Glutamatergic neuron (in vitro differentiated cells): ENCODE results near the gene TUBGCP4. TPM values are rescaled to one million over a fixed set of nuclear protein-coding genes. Genes with fewer than 3 reads are reported as not detected.

ENCODE experiments used
- DNase-seq: peaks from one replicate; pipeline ENCODE4 v3.0.0; 2022
- H3K27ac Mint-ChIP-seq: one replicate; pipeline ENCODE4 v1.8.0; 2020; ENCODE audit warnings: mild to moderate bottlenecking, mixed read lengths, inconsistent platforms; ENCODE audit not compliant: unreplicated experiment
- H3K27me3 Mint-ChIP-seq: one replicate; pipeline ENCODE4 v1.8.0; 2020; ENCODE audit warnings: mild to moderate bottlenecking, moderate library complexity, mixed read lengths, inconsistent platforms; ENCODE audit not compliant: unreplicated experiment
- H3K36me3 Mint-ChIP-seq: one replicate; pipeline ENCODE4 v1.8.0; 2020; ENCODE audit warnings: mild to moderate bottlenecking, mixed read lengths, inconsistent platforms; ENCODE audit not compliant: unreplicated experiment
- H3K4me1 Mint-ChIP-seq: one replicate; pipeline ENCODE4 v1.8.0; 2020; ENCODE audit warnings: mild to moderate bottlenecking, low read depth, mixed read lengths, inconsistent platforms; ENCODE audit not compliant: unreplicated experiment
- H3K4me3 Mint-ChIP-seq: one replicate; pipeline ENCODE4 v1.8.0; 2020; ENCODE audit warnings: mild to moderate bottlenecking, mixed read lengths, inconsistent platforms; ENCODE audit not compliant: unreplicated experiment
- H3K9me3 Mint-ChIP-seq: one replicate; pipeline ENCODE4 v1.8.0; 2020; ENCODE audit warnings: mild to moderate bottlenecking, moderate library complexity, mixed read lengths, inconsistent platforms; ENCODE audit not compliant: unreplicated experiment
- total RNA-seq: library from RNA; stranded (reverse); fragmentation: NEBNext Ultra II Directional; extraction: Animal tissue kit (Norgen Biotek cat#: 25700); gene quantifications from one replicate; pipeline ENCODE4 v1.2.1, GENCODE V29; 2021; ENCODE audit not compliant: unreplicated experiment
- TF ChIP-seq, protein P1 (sequence below): fragments of 200-600 bp; sonication (generic); IDR thresholded peaks from one replicate; pipeline ENCODE4 v1.5.0; 2021; ENCODE audit not compliant: partially characterized antibody, unreplicated experiment

Gene TUBGCP4
- total RNA-seq, 1 donor from 2014 or later: 29.9 TPM

DNA sequence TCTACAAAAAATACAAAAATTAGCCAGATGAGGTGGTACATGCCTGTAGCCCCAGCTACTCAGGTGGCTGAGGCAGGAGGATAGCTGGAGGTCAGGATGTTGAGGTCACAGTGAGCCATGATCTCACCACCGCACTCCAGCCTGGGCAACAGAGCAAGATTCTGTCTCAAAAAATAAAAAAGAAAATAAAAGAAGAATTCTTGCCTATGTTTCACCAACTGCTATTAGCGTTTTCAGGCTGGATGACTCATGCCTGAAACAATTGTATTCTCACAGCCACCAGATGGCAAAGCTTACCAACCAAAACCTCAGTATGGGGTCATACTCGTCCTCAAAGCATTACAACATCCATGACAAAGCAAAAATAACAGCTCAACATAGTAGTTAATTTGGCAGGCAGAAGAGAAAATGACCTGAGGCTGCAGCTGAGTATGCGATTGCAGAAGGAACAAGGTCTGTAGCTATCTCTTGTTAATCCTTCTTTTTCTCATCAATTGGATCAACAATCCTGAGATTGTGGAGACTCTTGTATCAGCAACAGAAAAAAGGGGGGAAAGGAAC lies 69.9 kb downstream of the TUBGCP4 start:
- Mint-ChIP-seq H3K27me3 (no peaks in the 10 kb centered on the region), H3K4me1 (peaks cover 5% of the 10 kb centered on the region), H3K27ac (no peak overlapping the region), H3K36me3 (no peaks in the 10 kb centered on the region), H3K4me3 (no peak overlapping the region), H3K9me3 (peaks cover 2% of the 10 kb centered on the region)
- TF ChIP-seq, protein P1, sequence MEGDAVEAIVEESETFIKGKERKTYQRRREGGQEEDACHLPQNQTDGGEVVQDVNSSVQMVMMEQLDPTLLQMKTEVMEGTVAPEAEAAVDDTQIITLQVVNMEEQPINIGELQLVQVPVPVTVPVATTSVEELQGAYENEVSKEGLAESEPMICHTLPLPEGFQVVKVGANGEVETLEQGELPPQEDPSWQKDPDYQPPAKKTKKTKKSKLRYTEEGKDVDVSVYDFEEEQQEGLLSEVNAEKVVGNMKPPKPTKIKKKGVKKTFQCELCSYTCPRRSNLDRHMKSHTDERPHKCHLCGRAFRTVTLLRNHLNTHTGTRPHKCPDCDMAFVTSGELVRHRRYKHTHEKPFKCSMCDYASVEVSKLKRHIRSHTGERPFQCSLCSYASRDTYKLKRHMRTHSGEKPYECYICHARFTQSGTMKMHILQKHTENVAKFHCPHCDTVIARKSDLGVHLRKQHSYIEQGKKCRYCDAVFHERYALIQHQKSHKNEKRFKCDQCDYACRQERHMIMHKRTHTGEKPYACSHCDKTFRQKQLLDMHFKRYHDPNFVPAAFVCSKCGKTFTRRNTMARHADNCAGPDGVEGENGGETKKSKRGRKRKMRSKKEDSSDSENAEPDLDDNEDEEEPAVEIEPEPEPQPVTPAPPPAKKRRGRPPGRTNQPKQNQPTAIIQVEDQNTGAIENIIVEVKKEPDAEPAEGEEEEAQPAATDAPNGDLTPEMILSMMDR: no peak
- no peak for DNase-seq

DNA sequence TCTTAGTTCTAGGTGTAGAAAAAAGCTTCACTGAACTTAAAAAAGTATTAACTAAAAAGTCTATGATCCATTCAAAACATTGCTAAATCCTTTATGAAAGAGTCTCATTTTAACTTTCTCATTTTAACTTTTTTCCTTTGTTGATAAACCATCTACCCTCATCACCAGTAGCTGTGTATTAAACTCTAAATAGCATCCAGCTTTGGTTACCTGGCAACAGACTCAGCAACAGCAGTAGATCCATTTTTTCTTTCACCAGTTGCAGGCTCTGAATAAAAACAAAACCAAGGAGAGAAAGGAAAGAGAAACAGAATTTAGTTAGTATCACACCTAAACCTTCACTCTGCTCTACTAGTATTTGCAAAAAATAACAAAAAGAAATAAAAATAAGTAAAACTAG lies 70.4 kb downstream of the TUBGCP4 start:
- no peak overlapping the region for H3K27ac Mint-ChIP-seq
- H3K9me3 Mint-ChIP-seq: peaks cover 2% of the 10 kb centered on the region
- no peaks in the 10 kb centered on the region for H3K27me3 Mint-ChIP-seq
- H3K4me1 Mint-ChIP-seq: peaks cover 5% of the 10 kb centered on the region
- no peaks in the 10 kb centered on the region for H3K36me3 Mint-ChIP-seq
- no peak for DNase-seq
- TF ChIP-seq, protein P1: no peak
- H3K4me3 Mint-ChIP-seq: no peak overlapping the region

DNA sequence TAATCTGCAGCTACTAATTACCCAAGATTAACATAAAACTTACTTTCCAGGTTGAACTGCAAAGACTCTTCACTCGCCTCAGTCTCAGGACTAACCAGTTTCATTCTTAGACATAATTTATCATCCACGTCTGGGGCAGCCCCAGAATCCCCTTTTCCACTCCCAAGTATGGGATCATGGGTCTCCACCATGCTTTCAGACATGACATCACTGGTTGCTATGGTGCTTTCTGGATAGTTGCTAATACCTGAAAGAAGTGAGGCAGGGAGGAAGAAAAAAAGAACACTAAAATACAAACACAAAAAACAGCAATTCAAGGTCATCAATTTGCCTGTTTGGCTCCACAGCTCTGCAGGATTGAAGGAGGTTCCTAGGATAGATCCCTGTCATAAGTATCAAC lies 75.4 kb downstream of the TUBGCP4 start:
- H3K4me3 Mint-ChIP-seq: no peak overlapping the region
- no peak for DNase-seq
- H3K27me3 Mint-ChIP-seq: no peaks in the 10 kb centered on the region
- no peaks in the 10 kb centered on the region for H3K36me3 Mint-ChIP-seq
- H3K9me3 Mint-ChIP-seq: no peaks in the 10 kb centered on the region
- TF ChIP-seq, protein P1: no peak
- peaks cover 4% of the 10 kb centered on the region for H3K4me1 Mint-ChIP-seq
- no peak overlapping the region for H3K27ac Mint-ChIP-seq

DNA sequence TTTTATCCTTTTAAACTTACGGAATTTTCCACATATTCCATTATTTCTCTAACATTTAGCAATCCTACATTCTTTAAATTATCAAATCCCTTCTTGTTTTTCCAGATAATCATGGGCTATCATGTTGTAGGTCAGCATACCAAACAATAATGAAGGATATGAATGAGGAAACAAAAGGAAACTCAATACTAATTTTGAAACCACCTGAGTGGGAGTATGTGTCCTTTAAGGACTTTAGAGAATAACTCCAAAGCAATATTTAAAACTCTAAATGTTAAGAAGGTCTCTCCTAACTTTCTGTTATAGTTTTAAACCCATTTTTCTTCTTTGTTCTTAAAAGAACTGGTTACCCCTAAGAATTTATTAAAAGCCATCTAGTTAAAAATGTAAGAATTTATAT lies 79.1 kb downstream of the TUBGCP4 start:
- Mint-ChIP-seq H3K36me3 (no peaks in the 10 kb centered on the region), H3K4me3 (no peak overlapping the region), H3K9me3 (no peaks in the 10 kb centered on the region), H3K27ac (no peak overlapping the region), H3K4me1 (peaks cover 4% of the 10 kb centered on the region), H3K27me3 (no peaks in the 10 kb centered on the region)
- DNase-seq: no peak
- TF ChIP-seq, protein P1: no peak

Other genes with a start within 250 kb of the TUBGCP4 start
- gene TMEM62, start 237.5 kb upstream of the TUBGCP4 start, total RNA-seq: 19.1 TPM
- 86.8 TPM for gene CCNDBP1, start 185.7 kb upstream of the TUBGCP4 start, total RNA-seq
- gene EPB42, start 150.1 kb upstream of the TUBGCP4 start, total RNA-seq: not detected
- gene TGM5, start 104.2 kb upstream of the TUBGCP4 start, total RNA-seq: not detected
- gene TGM7, start 68.8 kb upstream of the TUBGCP4 start, total RNA-seq: not detected
- gene LCMT2, start 40.5 kb upstream of the TUBGCP4 start, total RNA-seq: 8.0 TPM
- 118 TPM for gene ZSCAN29, start 58 bp upstream of the TUBGCP4 start, total RNA-seq
- gene TP53BP1, start 122.1 kb downstream of the TUBGCP4 start, total RNA-seq: 142 TPM
- gene MAP1A, start 146.5 kb downstream of the TUBGCP4 start, total RNA-seq: 301 TPM
- 66.4 TPM for gene PPIP5K1, start 219.1 kb downstream of the TUBGCP4 start, total RNA-seq
- gene CKMT1B, start 222.9 kb downstream of the TUBGCP4 start, total RNA-seq: 18.8 TPM
- 1.4 TPM for gene STRC, start 247.7 kb downstream of the TUBGCP4 start, total RNA-seq